ENCODE data around the gene KCNMA1.

Gene KCNMA1

GRCh38 chr10:77106676-77107075 lies 530.9 kb downstream of the KCNMA1 start:
- no peak for DNase-seq (ENCODE audit: low read depth)

DNA sequence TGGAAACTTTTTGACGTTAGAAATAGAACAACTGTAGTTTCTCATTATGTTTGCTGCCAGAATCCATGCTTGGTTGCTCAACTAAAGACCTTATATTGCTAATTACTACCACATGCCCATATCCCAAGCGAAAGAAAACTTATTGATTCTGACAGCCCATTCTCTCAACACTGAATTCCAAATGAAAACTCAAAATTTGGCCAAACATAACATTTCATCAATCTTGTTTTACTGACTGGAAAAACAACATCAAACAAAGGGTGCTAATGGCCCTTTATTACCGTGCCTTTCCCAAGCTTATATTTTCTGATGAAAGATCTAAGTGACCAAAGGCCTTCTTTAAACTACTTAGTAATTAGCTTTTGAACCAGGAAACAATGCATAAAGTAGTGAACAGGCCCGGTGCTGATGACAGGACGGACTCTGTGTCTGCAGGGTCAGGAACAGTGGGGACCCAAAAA lies 531.8 kb downstream of the KCNMA1 start:
- DNase-seq (ENCODE audit: low read depth), result no peak

DNA sequence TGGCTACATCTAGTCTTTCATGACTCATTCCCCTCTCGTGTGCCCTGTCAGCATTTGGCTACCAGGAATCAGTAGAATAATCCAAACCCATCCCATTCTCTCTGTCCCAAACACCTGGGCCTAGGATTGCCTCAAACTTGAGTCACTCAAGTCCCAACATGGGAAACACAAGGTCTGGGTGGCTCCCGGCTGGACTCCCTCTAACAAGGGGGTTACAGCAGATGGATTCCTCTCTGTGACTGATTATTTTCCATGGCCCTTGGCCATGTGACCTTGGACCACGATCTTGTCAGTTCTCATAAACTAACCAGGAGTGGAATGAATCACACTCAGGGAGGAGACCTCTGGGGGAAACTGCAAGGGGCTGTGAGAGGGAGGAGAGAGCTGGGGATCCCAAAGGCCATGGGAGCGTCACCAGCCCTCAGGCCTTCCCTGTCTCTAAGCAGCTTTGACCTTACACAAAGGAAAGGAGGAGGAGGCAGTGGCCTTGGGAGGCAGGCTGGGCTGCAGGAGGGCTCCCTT lies 533.1 kb downstream of the KCNMA1 start:
- DNase-seq (ENCODE audit: low read depth), result no peak

GRCh38 chr10:77103213-77103612 lies 534.4 kb downstream of the KCNMA1 start:
- DNase-seq (ENCODE audit: low read depth), result no peak

DNA sequence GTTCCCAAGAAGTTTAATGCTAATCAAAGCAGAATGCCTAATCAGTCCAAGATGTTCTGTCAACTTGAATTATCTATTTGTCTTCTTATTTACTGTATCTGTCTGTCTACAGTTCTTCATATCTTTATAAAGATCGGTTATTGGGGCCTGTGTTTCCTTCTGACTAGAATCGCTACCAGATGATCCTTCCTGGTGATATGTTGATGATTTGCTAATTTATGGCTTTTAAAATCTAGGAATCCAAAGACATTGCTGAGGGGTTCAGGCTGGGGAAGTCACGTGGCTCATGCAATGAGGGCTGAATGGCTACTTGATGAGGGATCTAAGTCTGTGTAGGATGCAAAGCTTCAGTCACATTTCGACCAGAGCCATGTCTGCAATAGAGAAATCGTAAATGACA lies 536.3 kb downstream of the KCNMA1 start:
- DNase-seq (ENCODE audit: low read depth), result no peak

DNA sequence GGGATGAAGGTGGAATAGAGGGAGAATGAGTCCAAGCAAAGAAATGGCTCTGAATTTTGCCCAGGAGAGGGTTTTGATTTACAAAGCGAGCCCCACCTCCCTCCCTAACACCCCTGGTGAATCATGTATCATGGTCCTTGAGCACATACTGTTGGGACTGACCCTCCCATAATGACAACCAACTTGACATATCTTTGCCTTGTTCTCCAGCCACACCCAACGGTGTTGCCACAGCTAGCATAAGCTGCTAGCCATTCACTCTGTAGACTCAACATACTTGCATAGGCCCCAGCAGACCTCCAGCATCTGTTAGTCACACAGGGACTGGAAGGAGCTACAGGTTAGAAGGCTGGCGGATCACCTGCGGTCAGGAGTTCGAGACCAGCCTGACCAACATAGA lies 538.5 kb downstream of the KCNMA1 start:
- no peak for DNase-seq (ENCODE audit: low read depth)

DNA sequence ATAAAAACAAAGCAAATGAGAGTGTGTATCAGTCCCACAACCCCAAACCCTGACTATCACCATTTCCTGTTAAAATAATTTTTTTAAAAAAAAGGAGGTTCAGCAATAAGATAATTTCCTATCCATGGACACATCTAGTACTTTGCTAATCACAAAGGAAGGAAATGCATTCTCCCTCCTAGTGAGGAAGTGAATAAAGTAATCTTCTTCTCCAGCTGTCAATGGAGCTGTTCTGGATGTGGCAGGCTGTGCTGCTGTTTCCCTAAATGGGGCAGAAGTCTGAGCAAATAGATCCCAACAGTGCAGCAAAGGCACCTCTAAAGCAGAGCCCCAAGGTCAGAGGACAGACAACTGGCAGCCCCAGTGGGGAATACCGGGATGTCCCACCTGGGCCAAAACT lies 540.0 kb downstream of the KCNMA1 start:
- no peak for DNase-seq (ENCODE audit: low read depth)

DNA sequence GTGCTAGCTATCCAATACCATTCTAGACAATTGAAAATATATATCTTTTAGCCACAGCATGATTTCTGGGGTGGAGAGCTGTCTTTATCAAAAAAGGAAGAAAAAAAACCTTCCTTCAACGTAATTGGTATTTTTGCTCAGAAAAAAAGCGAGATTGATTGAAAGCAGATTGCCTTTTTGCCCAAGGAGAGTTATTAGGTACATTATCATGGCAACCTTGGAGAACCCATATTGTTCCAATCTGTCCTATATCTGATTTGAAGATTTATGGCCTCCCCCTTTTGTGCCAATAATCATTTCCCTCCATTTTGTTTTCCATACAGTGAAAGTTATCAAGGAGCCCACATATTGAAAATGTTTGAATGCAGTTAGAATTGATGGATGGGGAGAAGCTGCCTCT lies 544.5 kb downstream of the KCNMA1 start:
- no peak for DNase-seq (ENCODE audit: low read depth)

GRCh38 chr10:77091597-77092165 lies 545.9 kb downstream of the KCNMA1 start:
- no peak for DNase-seq (ENCODE audit: low read depth)

- DNase-seq (ENCODE audit: low read depth), result no peak
Measured at GRCh38 chr10:77090381-77091356, 546.9 kb downstream of the KCNMA1 start.

DNA sequence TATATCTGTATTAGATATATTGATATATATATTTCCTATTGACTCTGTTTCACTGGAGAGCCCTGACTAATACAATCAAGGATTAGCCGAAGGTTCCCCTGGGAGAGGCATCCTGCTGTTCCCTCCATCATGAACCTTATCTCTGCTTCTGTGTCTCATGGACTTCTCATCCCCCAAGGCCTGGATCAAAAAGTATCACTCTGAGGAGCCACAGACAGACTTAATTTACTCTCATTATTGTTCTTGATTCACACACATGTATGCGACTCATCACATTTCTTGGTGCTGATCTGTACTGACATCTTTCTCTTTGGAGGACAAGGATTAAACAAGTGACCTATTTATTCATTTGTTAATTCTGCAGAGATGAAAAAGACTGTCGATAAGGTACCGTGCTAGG lies 550.2 kb downstream of the KCNMA1 start:
- no peak for DNase-seq (ENCODE audit: low read depth)

DNA sequence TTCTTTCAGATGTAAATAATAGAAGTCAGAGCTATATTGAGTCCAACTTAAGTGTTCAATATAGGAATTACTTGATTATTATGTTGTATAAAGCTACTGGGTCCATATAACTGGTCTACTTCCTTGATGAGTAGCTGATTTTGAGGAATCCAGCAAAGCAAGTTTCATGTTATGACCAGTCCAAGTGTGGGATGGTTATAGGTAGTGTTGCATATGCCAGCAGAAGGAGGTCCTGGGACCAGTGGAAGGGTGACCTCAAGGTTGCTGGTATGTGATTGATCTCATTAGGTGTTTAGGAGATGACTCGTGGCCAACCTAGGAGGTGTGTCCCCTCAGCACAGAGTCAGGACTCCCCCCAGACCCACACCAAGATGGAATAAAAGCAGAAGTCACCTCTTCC lies 551.5 kb downstream of the KCNMA1 start:
- no peak for DNase-seq (ENCODE audit: low read depth)

GRCh38 chr10:77085344-77085743 lies 552.3 kb downstream of the KCNMA1 start:
- no peak for DNase-seq (ENCODE audit: low read depth)

- DNase-seq (ENCODE audit: low read depth), result no peak
Measured at GRCh38 chr10:77084431-77085144, 553.0 kb downstream of the KCNMA1 start.

DNA sequence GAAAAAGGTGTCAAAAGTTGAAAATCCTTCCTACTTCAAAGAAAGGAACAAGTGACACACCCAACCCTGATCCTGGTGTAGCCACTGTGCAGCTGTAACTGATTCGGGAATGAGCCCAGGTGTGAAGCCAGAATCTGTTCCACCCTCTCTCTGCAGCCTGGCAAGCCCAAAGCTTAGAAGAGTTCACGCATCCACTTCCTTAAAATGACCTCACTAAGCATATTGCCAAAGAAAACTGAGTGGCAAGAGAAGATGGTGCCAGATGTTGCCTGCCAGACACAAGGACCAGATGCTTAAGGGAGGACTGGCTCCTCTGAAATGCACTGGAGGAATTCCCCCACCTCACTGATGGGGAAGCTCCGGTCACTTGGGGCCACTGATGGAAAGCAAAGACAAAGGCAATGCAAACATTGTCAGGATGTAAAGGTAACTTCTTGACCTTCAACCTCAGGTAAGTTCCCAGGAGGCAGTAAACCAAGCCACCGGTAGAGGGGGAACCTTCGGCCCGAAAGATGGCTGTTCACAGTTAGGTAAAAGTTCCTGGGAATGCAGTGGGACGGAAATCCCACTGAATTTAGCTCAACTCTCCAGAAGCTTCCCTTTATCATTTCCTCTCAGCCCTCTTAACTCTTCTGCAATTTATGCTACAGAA lies 554.9 kb downstream of the KCNMA1 start:
- DNase-seq (ENCODE audit: low read depth), result no peak

DNA sequence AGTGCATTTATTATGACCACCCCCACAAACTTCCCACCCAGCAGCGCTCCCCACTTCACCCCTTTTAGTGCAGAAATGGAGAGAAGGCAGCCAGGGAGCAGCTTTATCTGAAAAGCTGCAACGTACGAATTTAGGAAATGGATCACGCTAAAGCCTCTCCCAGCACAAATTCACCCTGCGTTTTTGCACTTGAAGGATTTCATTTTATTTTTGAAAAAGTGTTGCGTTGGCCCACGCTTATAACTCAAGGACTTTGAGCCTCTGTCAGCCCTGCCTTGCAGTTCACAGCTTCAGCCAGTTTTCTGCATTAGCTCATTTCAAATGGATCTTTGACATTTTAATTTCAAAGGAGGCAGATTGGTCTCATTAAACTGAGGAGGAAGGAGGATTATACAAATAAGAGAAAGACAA lies 556.1 kb downstream of the KCNMA1 start:
- no peak for DNase-seq (ENCODE audit: low read depth)

GRCh38 chr10:77080361-77081027 lies 557.1 kb downstream of the KCNMA1 start:
- no peak for DNase-seq (ENCODE audit: low read depth)

- DNase-seq (ENCODE audit: low read depth), result no peak
Measured at GRCh38 chr10:77079592-77080300, 557.9 kb downstream of the KCNMA1 start.

DNA sequence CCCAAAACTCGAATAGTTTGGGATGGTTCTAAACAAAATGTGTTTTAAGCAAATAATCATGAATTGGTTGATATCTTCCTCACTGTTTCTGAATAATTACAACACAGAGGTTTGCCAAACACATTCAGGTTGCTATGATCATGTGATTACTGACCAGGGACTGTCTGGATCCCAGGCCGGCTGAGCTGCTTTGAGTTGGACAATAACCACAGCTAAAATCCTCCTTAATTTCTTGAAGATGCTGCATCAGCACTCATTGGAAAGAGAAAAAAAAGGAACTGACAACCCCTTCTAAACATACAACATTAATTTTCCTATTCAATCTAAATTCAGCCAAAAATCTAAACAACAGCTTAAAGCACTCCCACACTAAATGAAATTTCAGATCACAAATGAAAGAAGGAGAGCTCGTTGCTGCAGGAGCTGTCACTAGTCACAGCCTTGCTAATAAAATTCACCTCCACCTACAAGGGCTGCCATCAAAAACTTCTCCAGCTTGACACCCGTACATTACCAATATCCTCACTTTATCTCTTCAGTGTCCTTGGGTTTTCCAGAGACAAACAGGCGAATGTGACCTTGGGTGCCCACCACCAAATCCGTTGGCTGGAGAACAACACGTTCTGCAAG lies 560.2 kb downstream of the KCNMA1 start:
- DNase-seq (ENCODE audit: low read depth), result no peak

DNA sequence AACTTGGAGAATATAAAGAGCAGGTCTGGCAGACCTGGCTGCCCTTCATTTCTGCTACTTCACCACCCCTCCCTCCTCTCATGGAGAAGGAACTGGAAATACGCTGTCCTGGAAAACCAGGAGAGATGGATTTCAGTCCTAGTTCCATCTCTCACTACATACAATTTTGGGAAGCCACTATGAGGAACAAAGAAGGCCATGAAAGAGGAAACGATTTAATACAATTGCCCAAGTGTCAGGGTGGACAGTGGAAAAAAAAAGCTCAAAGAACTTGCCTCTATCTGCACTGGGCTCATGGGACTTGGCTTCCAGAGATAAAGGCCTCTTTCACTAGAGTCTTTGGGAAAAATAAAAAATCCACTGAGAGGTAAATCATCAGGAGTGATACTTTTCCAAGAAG lies 561.7 kb downstream of the KCNMA1 start:
- DNase-seq (ENCODE audit: low read depth), result no peak

Measured in stimulated activated CD8-positive, alpha-beta memory T cell treated with anti-CD3 and anti-CD28 coated beads, Interleukin-4, amount 100 ng/mL, for 24 hours (primary cell).